Cardiac muscle cell (in vitro differentiated cells and primary cell): ENCODE data around the gene LDLRAD4. TPM values are rescaled to one million over a fixed set of nuclear protein-coding genes. Genes with fewer than 3 reads are reported as not detected.

ENCODE experiments used
- DNase-seq, 2 donors: peaks; one replicate each; pipeline versions ENCODE4 v3.0.0 to v3.0.0-alpha.2; 2010 to 2017; ENCODE audit warnings: low read depth in 1 of 2, low spot score in 1 of 2
- H3K27ac ChIP-seq: fragments of 200-600 bp; sonication (generic); 2 replicates; pipeline ENCODE4 v1.5.1; 2016
- H3K27me3 ChIP-seq: fragments of 200-600 bp; sonication (generic); 2 replicates; pipeline ENCODE4 v1.6.0; 2016; ENCODE audit warnings: control low read depth
- H3K36me3 ChIP-seq: fragments of 200-600 bp; sonication (generic); 2 replicates; pipeline ENCODE4 v1.5.1; 2016; ENCODE audit warnings: control low read depth
- H3K4me1 ChIP-seq: fragments of 200-600 bp; sonication (generic); 2 replicates; pipeline ENCODE4 v1.8.1; 2017; ENCODE audit warnings: low read depth, mild to moderate bottlenecking, mixed run types
- H3K4me3 ChIP-seq: fragments of 200-600 bp; sonication (generic); 2 replicates; pipeline ENCODE4 v1.5.1; 2016; ENCODE audit warnings: mild to moderate bottlenecking
- H3K9me3 ChIP-seq: fragments of 200-600 bp; sonication (generic); 2 replicates; pipeline ENCODE4 v1.5.1; 2017; ENCODE audit warnings: low read depth, mild to moderate bottlenecking, control low read depth
- CTCF ChIP-seq: IDR thresholded peaks from 2 replicates; pipeline ENCODE4 v1.5.1; 2012; ENCODE audit warnings: low read depth, mild to moderate bottlenecking, low read length
- polyA plus RNA-seq: library from polyadenylated mRNA; unstranded; fragments of >200 nt; fragmentation: Nextera tagmentation; extraction: Ambion mirVana; gene quantifications from 2 replicates; pipeline ENCODE4 v1.2.1, GENCODE V29; 2016
- total RNA-seq: library from RNA; depleted of rRNA; stranded (reverse); fragments of >200 nt; gene quantifications from 2 replicates; pipeline ENCODE4 v1.2.3, GENCODE V29; 2016

The LDLRAD4 gene
- total RNA-seq (7.9 and 10.5 TPM in 2 replicates), polyA plus RNA-seq (7.6 and 11.5 TPM in 2 replicates)

- TF ChIP-seq CTCF: no peak
- peak within 1 kb of the TSS; percentile 45 for H3K4me3 ChIP-seq
- no peaks in the 10 kb centered on the region for H3K36me3 ChIP-seq
- H3K27me3 ChIP-seq: peaks cover 33% of the 10 kb centered on the region
- peak in 1 of 2 donors; percentile 74 for DNase-seq
- H3K9me3 ChIP-seq: no peaks in the 10 kb centered on the region
- peaks cover 27% of the 10 kb centered on the region for H3K4me1 ChIP-seq
- H3K27ac ChIP-seq: no peak within 1 kb of the TSS
Measured at GRCh38 chr18:13218368-13218991, at the start of gene LDLRAD4. LDLRAD4 (plus strand) TSS chr18:13218760.

- TF ChIP-seq CTCF: no peak
Measured at GRCh38 chr18:13173578-13174145, 44.9 kb upstream of the LDLRAD4 start.

GRCh38 chr18:13175266-13175665 lies 43.3 kb upstream of the LDLRAD4 start:
- H3K36me3 ChIP-seq: no peaks in the 10 kb centered on the region
- TF ChIP-seq CTCF: no peak
- no peak for DNase-seq
- no peaks in the 10 kb centered on the region for H3K4me1 ChIP-seq
- H3K27me3 ChIP-seq: no peaks in the 10 kb centered on the region
- no peak overlapping the region for H3K27ac ChIP-seq
- no peaks in the 10 kb centered on the region for H3K9me3 ChIP-seq
- no peak overlapping the region for H3K4me3 ChIP-seq

More at GRCh38 chr18:13173578-13174145, 44.9 kb upstream of the LDLRAD4 start:
- no peak for DNase-seq
- H3K27ac ChIP-seq: no peak overlapping the region
- no peaks in the 10 kb centered on the region for H3K36me3 ChIP-seq
- no peaks in the 10 kb centered on the region for H3K9me3 ChIP-seq
- H3K4me1 ChIP-seq: no peaks in the 10 kb centered on the region
- no peaks in the 10 kb centered on the region for H3K27me3 ChIP-seq
- H3K4me3 ChIP-seq: no peak overlapping the region

- no peak for DNase-seq
- H3K4me3 ChIP-seq: no peak overlapping the region
- H3K27ac ChIP-seq: no peak overlapping the region
- no peaks in the 10 kb centered on the region for H3K36me3 ChIP-seq
- no peaks in the 10 kb centered on the region for H3K9me3 ChIP-seq
- H3K4me1 ChIP-seq: no peaks in the 10 kb centered on the region
- no peaks in the 10 kb centered on the region for H3K27me3 ChIP-seq
- no peak for TF ChIP-seq CTCF
Measured at GRCh38 chr18:13175754-13176210, 42.8 kb upstream of the LDLRAD4 start.

GRCh38 chr18:13176847-13177246 lies 41.7 kb upstream of the LDLRAD4 start:
- Histone ChIP-seq H3K36me3 (no peaks in the 10 kb centered on the region), H3K9me3 (no peaks in the 10 kb centered on the region), H3K27ac (no peak overlapping the region), H3K27me3 (no peaks in the 10 kb centered on the region), H3K4me3 (no peak overlapping the region), H3K4me1 (no peaks in the 10 kb centered on the region)
- TF ChIP-seq CTCF: no peak
- DNase-seq: no peak
